K562 (cell line): ENCODE measurements around the gene PDE3A. TPM values are rescaled to one million over a fixed set of nuclear protein-coding genes. Genes with fewer than 3 reads are reported as not detected.

Source experiments
- ATAC-seq: fragments of 200-7000 bp; cut with Tn5 transposase; 3 replicates; pipeline ENCODE4 v1.9.1; 2020; ENCODE audit warnings: moderate library complexity
- BruUV-seq: library from RNA; stranded (reverse); fragments of 400-500 nt; replicated peaks from 2 replicates; lab custom pipeline; 2021; lab: Mats Ljungman, UMichigan
- CTCF ChIA-PET: fragments of 300-600 bp; formaldehyde crosslinking; extraction: SDS; loops from one replicate; lab custom pipeline; 2021; ENCODE audit warnings: low intra/inter-chr PET ratio; lab: Yijun Ruan, JAX
- POLR2A ChIA-PET: fragments of 300-600, 350-650 bp; sonication (Branson Sonifier 250); formaldehyde crosslinking; extraction: SDS; loops from one replicate; lab custom pipeline; 2021; ENCODE audit warnings: antibody characterized with exemption, inconsistent platforms; lab: Yijun Ruan, JAX
- DNase-seq, 4 experiments: peaks; one replicate each; pipeline versions ENCODE4 v3.0.0 to v3.0.0-alpha.2; 2011 to 2018; ENCODE audit warnings: low spot score in 3 of 4, mixed read lengths in 3 of 4; ENCODE audit errors: extremely low read depth in 1 of 4
- FAIRE-seq: peaks from 2 replicates; lab custom pipeline; 2011; peaks lifted over from hg19 to GRCh38; lab: Jason Lieb, UNC
- H2AFZ ChIP-seq: 2 replicates; pipeline ENCODE4 v1.6.0; 2011; ENCODE audit warnings: low read depth, low read length, control low read depth, inconsistent platforms
- H3K27ac ChIP-seq: fragments of 200-600 bp; 3 replicates; pipeline ENCODE4 v1.8.0; 2011; ENCODE audit warnings: low read depth, mild to moderate bottlenecking, control low read depth, inconsistent platforms, low read length, moderate library complexity, mixed read lengths; ENCODE audit errors: extremely low read depth
- H3K27me3 ChIP-seq, 2 experiments: fragments of 300-600 bp in 1 of 2; 2 replicates in 1 of 2; 3 replicates in 1 of 2; pipeline versions ENCODE4 v1.6.0 to v1.8.0; 2011; ENCODE audit warnings: inconsistent platforms in 2 of 2, low read length in 2 of 2, mild to moderate bottlenecking in 1 of 2, mixed read lengths in 1 of 2, moderate library complexity in 1 of 2; ENCODE audit not compliant: control insufficient read depth in 2 of 2, insufficient read depth in 2 of 2
- H3K36me3 ChIP-seq: fragments of 300-600 bp; 3 replicates; pipeline ENCODE4 v1.8.0; 2011; ENCODE audit warnings: mild to moderate bottlenecking, low read length, inconsistent platforms; ENCODE audit not compliant: control insufficient read depth, insufficient read depth
- H3K4me1 ChIP-seq, 2 experiments: fragments of 200-600 bp in 1 of 2; replicated peaks in 1 of 2; 2 replicates in 1 of 2; 3 replicates in 1 of 2; pipeline versions ENCODE4 v1.5.1 to v1.8.0; 2011; ENCODE audit warnings: inconsistent platforms in 2 of 2, low read length in 2 of 2, mild to moderate bottlenecking in 1 of 2, mixed read lengths in 1 of 2, moderate library complexity in 1 of 2; ENCODE audit not compliant: control insufficient read depth in 2 of 2, insufficient read depth in 2 of 2
- H3K4me2 ChIP-seq: 2 replicates; pipeline ENCODE4 v1.6.1; 2011; ENCODE audit warnings: low read length, control low read depth, inconsistent platforms, mixed read lengths; ENCODE audit not compliant: insufficient read depth
- H3K4me3 ChIP-seq: fragments of 200-600 bp; sonication (generic), shearing (Covaris generic); 2 replicates; pipeline ENCODE4 v1.5.1; 2016; ENCODE audit warnings: control low read depth, inconsistent platforms
- H3K79me2 ChIP-seq: fragments of 200-600 bp; 3 replicates; pipeline ENCODE4 v1.8.0; 2011; ENCODE audit warnings: low read length, inconsistent platforms; ENCODE audit not compliant: control insufficient read depth, insufficient read depth
- H3K9ac ChIP-seq, 2 experiments: 2 replicates each; pipeline versions ENCODE4 v1.6.0 to v1.6.1; 2011; ENCODE audit warnings: low read depth in 2 of 2, low read length in 2 of 2, control low read depth in 1 of 2, inconsistent platforms in 1 of 2, mild to moderate bottlenecking in 1 of 2, mixed read lengths in 1 of 2; ENCODE audit not compliant: insufficient read depth in 1 of 2
- H3K9me1 ChIP-seq: one replicate; pipeline ENCODE4 v1.6.0; 2011; ENCODE audit warnings: inconsistent platforms, mild to moderate bottlenecking, low read length, moderate library complexity; ENCODE audit not compliant: control insufficient read depth, insufficient read depth
- H3K9me3 ChIP-seq: replicated peaks from 2 replicates; pipeline ENCODE4 v1.5.1; 2011; ENCODE audit warnings: low read depth, low read length, inconsistent platforms; ENCODE audit not compliant: control insufficient read depth, insufficient read depth
- H4K20me1 ChIP-seq: replicated peaks from 2 replicates; pipeline ENCODE4 v1.6.1; 2011; ENCODE audit warnings: low read length, inconsistent platforms, mixed read lengths; ENCODE audit not compliant: control insufficient read depth, insufficient read depth
- ARHGAP35 ChIP-seq: fragments of 450-650 bp; IDR thresholded peaks from 2 replicates; pipeline ENCODE4 v1.6.1; 2018; ENCODE audit not compliant: partially characterized antibody
- CC2D1A ChIP-seq: fragments of 450-650 bp; IDR thresholded peaks from 2 replicates; pipeline ENCODE4 v1.6.1; 2017; ENCODE audit warnings: mild to moderate bottlenecking
- CTCF ChIP-seq, 3 experiments: IDR thresholded peaks in 2 of 3; conservative IDR thresholded peaks in 1 of 3; 2 replicates each; pipeline ENCODE4 v1.5.1; 2011 to 2012; ENCODE audit warnings: low read length in 3 of 3, mild to moderate bottlenecking in 3 of 3, control low read depth in 2 of 3, improper control_type of control experiment in 1 of 3, inconsistent platforms in 1 of 3, low read depth in 1 of 3, mixed read lengths in 1 of 3, moderate library complexity in 1 of 3; ENCODE audit not compliant: insufficient read depth in 2 of 3
- DDX20 ChIP-seq: fragments of 450-650 bp; IDR thresholded peaks from 2 replicates; pipeline ENCODE4 v1.6.1; 2016; ENCODE audit warnings: missing genetic modification characterization, low read depth, mild to moderate bottlenecking, missing compliant biosample characterization, moderate library complexity
- NFRKB ChIP-seq: fragments of 450-650 bp; IDR thresholded peaks from 2 replicates; pipeline ENCODE4 v1.6.1; 2016; ENCODE audit warnings: low read depth
- SETDB1 ChIP-seq: IDR thresholded peaks from one replicate; pipeline ENCODE4 v1.6.1; 2012; ENCODE audit warnings: low read length, control low read depth, inconsistent platforms
- ZBTB33 ChIP-seq: sonication (generic); formaldehyde crosslinking; IDR thresholded peaks from 2 replicates; pipeline ENCODE4 v1.8.1; 2023; ENCODE audit warnings: mild to moderate bottlenecking, missing genetic modification reagents
- ZNF507 ChIP-seq: conservative IDR thresholded peaks from 2 replicates; pipeline ENCODE4 v1.6.1; 2017; ENCODE audit warnings: missing genetic modification characterization, missing compliant biosample characterization
- WGBS: fragments of 100-300 bp; shearing (Covaris generic); methylation state at CpG from one replicate; pipeline ENCODE4 v1.1.6; 2016; ENCODE audit warnings: low coverage, mixed read lengths; ENCODE audit not compliant: insufficient coverage; ENCODE audit errors: missing lambda C conversion rate; 5-methylcytosine and 5-hydroxymethylcytosine counted together
- in situ Hi-C: fragments of 300-500 bp; cut with MboI; formaldehyde crosslinking; loops from 4 replicates; pipeline ENCODE4 v1.15.0; 2018; ENCODE audit warnings: inconsistent platforms, mixed read lengths
- intact Hi-C: fragments of 100-400 bp; cut with micrococcal nuclease; formaldehyde crosslinking; loops from 2 replicates; pipeline ENCODE4 v1.14.2; 2022
- polyA plus RNA-seq, 8 experiments: library from polyadenylated mRNA; depleted of rRNA in 4 of 8; stranded (reverse) in 5 of 8; unstranded in 3 of 8; fragments of >200 nt; fragmentation: Nextera tagmentation in 2 of 8; fragmentation: Illumina TruSeq in 1 of 8; extraction: Ambion mirVana in 2 of 8; extraction: Trizol in 1 of 8; gene quantifications; 2 replicates each; pipeline versions ENCODE4 v1.2.1 to v1.2.3, GENCODE V29; 2011 to 2014; ENCODE audit warnings: inconsistent platforms in 1 of 8, missing spikeins in 1 of 8
- total RNA-seq, 7 experiments: library from RNA; depleted of rRNA in 6 of 7; stranded (reverse); fragments of >200 nt in 6 of 7; fragmentation: Illumina TruSeq in 2 of 7; extraction: Trizol in 2 of 7; gene quantifications; 2 replicates each; pipeline versions ENCODE4 v1.2.1 to v1.2.3, GENCODE V29; 2011 to 2021; ENCODE audit warnings: low replicate concordance in 1 of 7

Gene PDE3A
- total and polyA plus RNA-seq, 9 of the 15 experiments (the other 6 are each of a cell fraction or from before 2014, with no cell fraction given): 0.02 TPM; not detected in 8

GRCh38 chr12:20572451-20572850, 204.1 kb downstream of the PDE3A start (continued):
- TF ChIP-seq ZBTB33 (CRISPR knock-in tag) (no peak), NFRKB (no peak)

GRCh38 chr12:20576528-20576927, 208.2 kb downstream of the PDE3A start:
- FAIRE-seq: no peak
- intact Hi-C loops: no loop called here
- no peak overlapping the region for H3K4me2 ChIP-seq
- no peak for ATAC-seq
- H3K36me3 ChIP-seq: no peaks in the 10 kb centered on the region
- no peaks in the 10 kb centered on the region for H3K27me3 ChIP-seq
- WGBS: 0% methylated on average over 3 of the region's 3 CpGs
- H3K9ac ChIP-seq: no peak overlapping the region
- no peak overlapping the region for H2AFZ ChIP-seq
- H3K79me2 ChIP-seq: no peaks in the 10 kb centered on the region
- ChIA-PET POLR2A (no interaction called here), CTCF (no interaction called here)
- no peak for DNase-seq
- no peaks in the 10 kb centered on the region for H3K9me1 ChIP-seq
- in situ Hi-C loops: no loop called here
- no peaks in the 10 kb centered on the region for H4K20me1 ChIP-seq
- H3K27ac ChIP-seq: no peak overlapping the region
- H3K4me1 ChIP-seq: no peaks in the 10 kb centered on the region
- TF ChIP-seq DDX20 (tag): no peak
- no peak for TF ChIP-seq CTCF (IDR thresholded peaks at IDR 0.05 in 2 of 3, conservative IDR thresholded peaks at IDR 0.05 in 1 of 3; ENCODE audit: insufficient read depth in 2 of 3, low read depth in 1 of 3, low read length in 3 of 3)
- no peak for TF ChIP-seq ARHGAP35
- TF ChIP-seq ZNF507: no peak
- TF ChIP-seq SETDB1: no peak
- no peak for TF ChIP-seq CC2D1A
- BruUV-seq: no TSS peak
- H3K4me3 ChIP-seq: no peak overlapping the region
- H3K9me3 ChIP-seq: no peaks in the 10 kb centered on the region
